ENCODE results near the gene SMOC2.

- TF ChIP-seq ZXDB (tag by site-specific recombination; IDR thresholded peaks at IDR 0.05) (no peak), CTCF (tag by site-specific recombination; IDR thresholded peaks at IDR 0.05) (no peak), ZNF707 (tag by site-specific recombination; IDR thresholded peaks at IDR 0.05) (no peak)
These were observed 59.5 kb downstream of the SMOC2 start for GRCh38 chr6:168500519-168500918.

Measured in HEK293 (cell line).